Measurements from ENCODE around the gene EEF1G.

EEF1G gene

GRCh38 chr11:62516736-62517371, 56.8 kb downstream of the EEF1G start:
- DNase-seq (ENCODE audit: low read depth): no peak
- TF ChIP-seq, protein P1, sequence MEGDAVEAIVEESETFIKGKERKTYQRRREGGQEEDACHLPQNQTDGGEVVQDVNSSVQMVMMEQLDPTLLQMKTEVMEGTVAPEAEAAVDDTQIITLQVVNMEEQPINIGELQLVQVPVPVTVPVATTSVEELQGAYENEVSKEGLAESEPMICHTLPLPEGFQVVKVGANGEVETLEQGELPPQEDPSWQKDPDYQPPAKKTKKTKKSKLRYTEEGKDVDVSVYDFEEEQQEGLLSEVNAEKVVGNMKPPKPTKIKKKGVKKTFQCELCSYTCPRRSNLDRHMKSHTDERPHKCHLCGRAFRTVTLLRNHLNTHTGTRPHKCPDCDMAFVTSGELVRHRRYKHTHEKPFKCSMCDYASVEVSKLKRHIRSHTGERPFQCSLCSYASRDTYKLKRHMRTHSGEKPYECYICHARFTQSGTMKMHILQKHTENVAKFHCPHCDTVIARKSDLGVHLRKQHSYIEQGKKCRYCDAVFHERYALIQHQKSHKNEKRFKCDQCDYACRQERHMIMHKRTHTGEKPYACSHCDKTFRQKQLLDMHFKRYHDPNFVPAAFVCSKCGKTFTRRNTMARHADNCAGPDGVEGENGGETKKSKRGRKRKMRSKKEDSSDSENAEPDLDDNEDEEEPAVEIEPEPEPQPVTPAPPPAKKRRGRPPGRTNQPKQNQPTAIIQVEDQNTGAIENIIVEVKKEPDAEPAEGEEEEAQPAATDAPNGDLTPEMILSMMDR (IDR thresholded peaks at IDR 0.05; ENCODE audit: low read length, missing control alignments): no peak
- no peak overlapping the region for H3K4me3 ChIP-seq (replicated peaks; ENCODE audit: low read depth, low read length)

- no peak for DNase-seq (ENCODE audit: low read depth)
- H3K4me3 ChIP-seq (replicated peaks; ENCODE audit: low read depth, low read length): no peak overlapping the region
- TF ChIP-seq, protein P1 (IDR thresholded peaks at IDR 0.05; ENCODE audit: low read length, missing control alignments): no peak
Observed at GRCh38 chr11:62514151-62514550, 59.5 kb downstream of the EEF1G start.

- no peak for DNase-seq (ENCODE audit: low read depth)
- TF ChIP-seq, protein P1 (IDR thresholded peaks at IDR 0.05; ENCODE audit: low read length, missing control alignments): no peak
- H3K4me3 ChIP-seq (replicated peaks; ENCODE audit: low read depth, low read length): no peak overlapping the region
Observed at GRCh38 chr11:62513626-62514025, 60.1 kb downstream of the EEF1G start.

DNA sequence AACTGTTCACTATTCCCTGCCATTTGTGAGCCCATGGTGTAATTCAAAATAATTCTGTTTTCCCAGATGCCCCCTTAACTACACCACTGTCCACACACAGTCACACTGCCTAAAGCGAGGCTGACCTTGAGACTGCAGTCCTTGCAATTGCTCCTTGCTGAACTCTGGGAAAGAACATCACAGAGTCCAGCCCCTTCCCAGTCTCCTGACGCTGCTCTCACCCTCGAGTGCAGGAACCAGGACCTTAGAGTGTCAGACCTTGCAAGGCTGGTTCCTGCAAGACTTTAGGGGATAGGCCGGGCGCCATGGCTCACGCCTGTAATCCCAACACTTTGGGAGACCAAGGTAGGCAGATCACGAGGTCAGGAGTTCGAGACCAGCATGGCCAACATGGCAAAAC, 60.7 kb downstream of the EEF1G start:
- no peak for DNase-seq (ENCODE audit: low read depth)
- TF ChIP-seq, protein P1 (IDR thresholded peaks at IDR 0.05; ENCODE audit: low read length, missing control alignments): no peak

More for the DNA sequence above, 60.7 kb downstream of the EEF1G start:
- H3K4me3 ChIP-seq (replicated peaks; ENCODE audit: low read depth, low read length): no peak overlapping the region

Data from fibroblast of pulmonary artery (primary cell).